Activated naive CD4-positive, alpha-beta T cell treated with anti-CD3 and anti-CD28 coated beads, Interleukin-2, amount 50 U/mL, for 16 hours (primary cell): ENCODE data around the gene DDX42.
"Not testable (repeated sequence)": the region's sequence is repeated elsewhere in the genome, so short reads cannot be mapped to it uniquely, and the experiment has no call there.

Source experiments
- DNase-seq: peaks from one replicate; pipeline ENCODE4 v3.0.0-alpha.2; 2020

Gene DDX42

GRCh38 chr17:63783522-63783921 lies 9.6 kb downstream of the DDX42 start:
- no peak for DNase-seq

GRCh38 chr17:63785556-63785955 lies 11.6 kb downstream of the DDX42 start:
- no peak for DNase-seq

GRCh38 chr17:63786117-63786516 lies 12.1 kb downstream of the DDX42 start:
- DNase-seq: no peak

GRCh38 chr17:63786971-63787711 lies 13.2 kb downstream of the DDX42 start:
- no peak for DNase-seq

- no peak for DNase-seq
Observed at GRCh38 chr17:63790057-63790456, 16.1 kb downstream of the DDX42 start.

GRCh38 chr17:63792055-63792729 lies 18.2 kb downstream of the DDX42 start:
- DNase-seq: no peak

GRCh38 chr17:63796375-63796774 lies 22.4 kb downstream of the DDX42 start:
- not testable (repeated sequence) for DNase-seq

GRCh38 chr17:63798572-63799106 lies 24.7 kb downstream of the DDX42 start:
- DNase-seq: no peak

GRCh38 chr17:63800783-63801182 lies 26.8 kb downstream of the DDX42 start:
- no peak for DNase-seq

GRCh38 chr17:63804328-63804727 lies 30.4 kb downstream of the DDX42 start:
- DNase-seq: no peak

- DNase-seq: no peak
Observed at GRCh38 chr17:63805591-63805990, 31.6 kb downstream of the DDX42 start.

- no peak for DNase-seq
Observed at GRCh38 chr17:63809970-63810369, 36.0 kb downstream of the DDX42 start.

- no peak for DNase-seq
Observed at GRCh38 chr17:63816123-63816522, 42.2 kb downstream of the DDX42 start.

- no peak for DNase-seq
Observed at GRCh38 chr17:63816669-63817068, 42.7 kb downstream of the DDX42 start.

- DNase-seq: no peak
Observed at GRCh38 chr17:63817736-63818385, 43.9 kb downstream of the DDX42 start.

GRCh38 chr17:63819131-63819530 lies 45.2 kb downstream of the DDX42 start:
- no peak for DNase-seq

- no peak for DNase-seq
Observed at GRCh38 chr17:63819585-63820537, 45.9 kb downstream of the DDX42 start.

GRCh38 chr17:63820963-63821561 lies 47.1 kb downstream of the DDX42 start:
- DNase-seq: no peak

- no peak for DNase-seq
Observed at GRCh38 chr17:63821804-63822203, 47.8 kb downstream of the DDX42 start.

- DNase-seq: no peak
Observed at GRCh38 chr17:63822537-63822936, 48.6 kb downstream of the DDX42 start.

- no peak for DNase-seq
Observed at GRCh38 chr17:63823659-63824331, 49.8 kb downstream of the DDX42 start.

GRCh38 chr17:63824362-63824761 lies 50.4 kb downstream of the DDX42 start:
- DNase-seq: no peak
